Right lobe of liver (tissue), 4 donors: ENCODE results near the gene IL20RA.

Source experiments
- POLR2A ChIP-seq: fragments of 450-650 bp; IDR thresholded peaks from one replicate; pipeline ENCODE4 v1.6.1; 2017; ENCODE audit warnings: antibody characterized with exemption, mild to moderate bottlenecking
- TF ChIP-seq, protein P1 (sequence below), 4 donors: fragments of 200-600 bp in 3 of 4; fragments of 450-650 bp in 1 of 4; IDR thresholded peaks; one replicate each; pipeline versions ENCODE4 v1.5.1 to v1.8.0; 2016 to 2022; ENCODE audit warnings: antibody characterized with exemption in 4 of 4, mild to moderate bottlenecking in 2 of 4
- donor health status: DM: no; HTN: no; CAD: no.
- donor health status: DM: no; HTN: no; CAD: no.
- donor health status: DM: no; HTN: yes; CAD: no.

DNA sequence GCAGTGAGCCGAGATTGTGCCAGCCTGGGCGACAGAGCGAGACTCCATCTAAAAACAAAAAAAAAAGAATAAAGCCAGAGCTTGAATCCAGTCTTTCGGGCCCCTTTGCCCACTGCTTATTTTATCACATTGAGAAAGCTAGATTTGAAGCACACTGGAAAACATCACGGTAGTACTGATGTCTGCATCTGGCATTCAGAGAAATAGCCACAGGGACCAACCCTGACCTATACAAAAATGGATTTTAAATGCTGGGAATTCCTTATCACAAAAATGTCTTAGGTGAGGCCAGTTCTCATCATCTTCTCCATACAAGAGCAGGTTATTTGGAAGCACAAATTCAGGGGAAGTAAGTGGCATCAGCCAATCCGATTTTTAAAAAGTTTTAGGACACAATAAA is 73.2 kb downstream of the IL20RA start:
- TF ChIP-seq, protein P1, sequence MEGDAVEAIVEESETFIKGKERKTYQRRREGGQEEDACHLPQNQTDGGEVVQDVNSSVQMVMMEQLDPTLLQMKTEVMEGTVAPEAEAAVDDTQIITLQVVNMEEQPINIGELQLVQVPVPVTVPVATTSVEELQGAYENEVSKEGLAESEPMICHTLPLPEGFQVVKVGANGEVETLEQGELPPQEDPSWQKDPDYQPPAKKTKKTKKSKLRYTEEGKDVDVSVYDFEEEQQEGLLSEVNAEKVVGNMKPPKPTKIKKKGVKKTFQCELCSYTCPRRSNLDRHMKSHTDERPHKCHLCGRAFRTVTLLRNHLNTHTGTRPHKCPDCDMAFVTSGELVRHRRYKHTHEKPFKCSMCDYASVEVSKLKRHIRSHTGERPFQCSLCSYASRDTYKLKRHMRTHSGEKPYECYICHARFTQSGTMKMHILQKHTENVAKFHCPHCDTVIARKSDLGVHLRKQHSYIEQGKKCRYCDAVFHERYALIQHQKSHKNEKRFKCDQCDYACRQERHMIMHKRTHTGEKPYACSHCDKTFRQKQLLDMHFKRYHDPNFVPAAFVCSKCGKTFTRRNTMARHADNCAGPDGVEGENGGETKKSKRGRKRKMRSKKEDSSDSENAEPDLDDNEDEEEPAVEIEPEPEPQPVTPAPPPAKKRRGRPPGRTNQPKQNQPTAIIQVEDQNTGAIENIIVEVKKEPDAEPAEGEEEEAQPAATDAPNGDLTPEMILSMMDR (IDR thresholded peaks at IDR 0.05): no peak
- no peak for TF ChIP-seq POLR2A
